ENCODE results near the gene PHF1.
A peak's percentile ranks its signal among the peaks of the same experiment; 100 is the strongest.

The PHF1 gene

DNA sequence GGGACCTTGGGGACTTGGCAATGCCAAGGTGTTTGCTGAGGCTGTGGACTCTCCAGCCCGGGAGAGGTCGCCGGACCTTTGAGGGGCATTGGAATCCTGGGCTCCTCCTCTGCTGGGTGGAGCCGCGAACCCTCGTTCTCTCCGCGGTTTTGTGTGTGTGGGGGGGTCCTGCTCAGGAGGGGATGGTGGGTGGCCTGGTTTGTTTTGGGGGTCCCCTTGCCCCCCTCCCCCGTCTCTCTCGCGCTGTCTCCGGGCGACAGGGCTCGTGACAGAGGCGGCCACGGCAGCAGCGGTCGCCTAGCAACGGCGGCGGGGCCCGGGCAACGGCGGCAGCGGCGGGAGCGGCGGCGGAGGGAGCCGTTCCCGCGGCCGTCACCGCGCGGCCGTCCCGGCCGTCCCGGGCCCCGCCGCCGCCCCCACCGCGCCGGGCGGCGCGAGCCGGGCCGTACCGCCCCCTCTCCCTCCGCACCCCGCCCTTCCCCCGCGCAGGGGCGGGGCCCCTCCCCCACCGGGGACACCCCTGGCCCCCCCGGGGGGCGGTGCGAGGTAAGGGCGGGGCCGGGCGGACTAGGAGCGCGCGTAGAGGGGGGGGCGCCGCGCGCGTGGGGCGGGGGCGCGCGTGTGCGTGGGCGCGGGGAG, 16.9 kb downstream of the PHF1 start:
- peak overlapping the region; percentile 47; the same call in 1 of the 2 replicates for H2AFZ ChIP-seq (ENCODE audit: low read depth)
- no peaks in the 10 kb centered on the region for H3K79me2 ChIP-seq (ENCODE audit: insufficient read depth, low read depth)
- H3K9ac ChIP-seq, result peak overlapping the region; percentile 60; the same call in 1 of the 2 replicates
- H3K36me3 ChIP-seq (ENCODE audit: insufficient read depth), result no peaks in the 10 kb centered on the region
- no peaks in the 10 kb centered on the region for H4K20me1 ChIP-seq (ENCODE audit: insufficient read depth)
- H3K4me2 ChIP-seq, result peak overlapping the region; percentile 76
- no peak overlapping the region for H3K27ac ChIP-seq
- peaks cover 45% of the 10 kb centered on the region for H3K4me1 ChIP-seq (ENCODE audit: low read depth, poor library complexity, severe bottlenecking)
- no peak overlapping the region for H3K4me3 ChIP-seq (IDR thresholded peaks at IDR 0.05; ENCODE audit: insufficient read depth, low read depth, low read length)
- H3K27me3 ChIP-seq (ENCODE audit: insufficient read depth, low read depth), result no peaks in the 10 kb centered on the region
- TF ChIP-seq, protein P1, sequence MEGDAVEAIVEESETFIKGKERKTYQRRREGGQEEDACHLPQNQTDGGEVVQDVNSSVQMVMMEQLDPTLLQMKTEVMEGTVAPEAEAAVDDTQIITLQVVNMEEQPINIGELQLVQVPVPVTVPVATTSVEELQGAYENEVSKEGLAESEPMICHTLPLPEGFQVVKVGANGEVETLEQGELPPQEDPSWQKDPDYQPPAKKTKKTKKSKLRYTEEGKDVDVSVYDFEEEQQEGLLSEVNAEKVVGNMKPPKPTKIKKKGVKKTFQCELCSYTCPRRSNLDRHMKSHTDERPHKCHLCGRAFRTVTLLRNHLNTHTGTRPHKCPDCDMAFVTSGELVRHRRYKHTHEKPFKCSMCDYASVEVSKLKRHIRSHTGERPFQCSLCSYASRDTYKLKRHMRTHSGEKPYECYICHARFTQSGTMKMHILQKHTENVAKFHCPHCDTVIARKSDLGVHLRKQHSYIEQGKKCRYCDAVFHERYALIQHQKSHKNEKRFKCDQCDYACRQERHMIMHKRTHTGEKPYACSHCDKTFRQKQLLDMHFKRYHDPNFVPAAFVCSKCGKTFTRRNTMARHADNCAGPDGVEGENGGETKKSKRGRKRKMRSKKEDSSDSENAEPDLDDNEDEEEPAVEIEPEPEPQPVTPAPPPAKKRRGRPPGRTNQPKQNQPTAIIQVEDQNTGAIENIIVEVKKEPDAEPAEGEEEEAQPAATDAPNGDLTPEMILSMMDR (conservative IDR thresholded peaks at IDR 0.05; ENCODE audit: low read depth, low read length), result 0 out of 2 replicates have a peak, but pooled peaks have one; percentile 6

DNA sequence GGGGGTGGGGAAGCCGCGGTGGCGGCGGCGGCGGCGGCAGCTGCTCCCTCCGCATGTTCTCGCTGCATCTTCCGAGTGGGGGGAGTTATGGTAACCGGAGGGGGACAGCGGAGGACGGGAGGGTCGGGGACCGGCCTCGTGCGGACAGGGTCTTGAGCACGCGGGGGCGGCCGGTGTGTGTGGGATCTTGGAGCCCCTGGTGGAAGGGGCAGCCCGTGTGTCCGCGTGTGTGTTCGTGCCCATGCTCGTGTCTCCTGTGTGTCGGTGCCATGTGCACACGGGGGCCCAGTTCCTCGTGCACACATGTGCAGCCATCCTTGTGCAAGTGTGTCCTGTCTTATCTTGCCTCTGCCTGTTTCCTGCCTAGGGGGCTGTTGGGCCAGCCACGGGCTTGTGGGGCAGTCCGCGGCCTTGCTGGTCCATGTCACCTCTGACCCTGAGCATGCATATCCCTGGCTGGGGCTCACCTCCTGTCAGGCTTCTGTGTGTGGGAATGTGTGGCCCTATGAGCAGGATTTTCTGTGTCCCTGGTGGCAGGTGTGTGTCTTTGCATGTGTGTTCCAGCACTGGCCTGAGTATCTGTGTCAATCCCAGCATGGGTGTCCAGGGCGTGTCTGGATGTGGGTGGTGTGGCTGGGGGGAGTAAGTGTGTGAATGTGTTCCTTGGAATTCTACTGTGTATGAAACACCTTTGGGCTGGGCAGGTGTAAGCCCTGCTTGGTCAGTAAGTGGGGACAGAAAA, 17.6 kb downstream of the PHF1 start:
- H3K4me3 ChIP-seq (IDR thresholded peaks at IDR 0.05; ENCODE audit: insufficient read depth, low read depth, low read length), result no peak overlapping the region
- peak overlapping the region; percentile 8; the same call in 1 of the 2 replicates for H3K27ac ChIP-seq
- H2AFZ ChIP-seq (ENCODE audit: low read depth), result peak overlapping the region; percentile 67; the same call in 1 of the 2 replicates
- H3K27me3 ChIP-seq (ENCODE audit: insufficient read depth, low read depth), result no peaks in the 10 kb centered on the region
- TF ChIP-seq, protein P1 (conservative IDR thresholded peaks at IDR 0.05; ENCODE audit: low read depth, low read length), result peak; percentile 64
- peak overlapping the region; percentile 27 for H3K4me2 ChIP-seq
- peak overlapping the region; percentile 60; the same call in 1 of the 2 replicates for H3K9ac ChIP-seq
- H4K20me1 ChIP-seq (ENCODE audit: insufficient read depth), result no peaks in the 10 kb centered on the region
- H3K4me1 ChIP-seq (ENCODE audit: low read depth, poor library complexity, severe bottlenecking), result peaks cover 45% of the 10 kb centered on the region
- H3K36me3 ChIP-seq (ENCODE audit: insufficient read depth), result no peaks in the 10 kb centered on the region
- no peaks in the 10 kb centered on the region for H3K79me2 ChIP-seq (ENCODE audit: insufficient read depth, low read depth)

DNA sequence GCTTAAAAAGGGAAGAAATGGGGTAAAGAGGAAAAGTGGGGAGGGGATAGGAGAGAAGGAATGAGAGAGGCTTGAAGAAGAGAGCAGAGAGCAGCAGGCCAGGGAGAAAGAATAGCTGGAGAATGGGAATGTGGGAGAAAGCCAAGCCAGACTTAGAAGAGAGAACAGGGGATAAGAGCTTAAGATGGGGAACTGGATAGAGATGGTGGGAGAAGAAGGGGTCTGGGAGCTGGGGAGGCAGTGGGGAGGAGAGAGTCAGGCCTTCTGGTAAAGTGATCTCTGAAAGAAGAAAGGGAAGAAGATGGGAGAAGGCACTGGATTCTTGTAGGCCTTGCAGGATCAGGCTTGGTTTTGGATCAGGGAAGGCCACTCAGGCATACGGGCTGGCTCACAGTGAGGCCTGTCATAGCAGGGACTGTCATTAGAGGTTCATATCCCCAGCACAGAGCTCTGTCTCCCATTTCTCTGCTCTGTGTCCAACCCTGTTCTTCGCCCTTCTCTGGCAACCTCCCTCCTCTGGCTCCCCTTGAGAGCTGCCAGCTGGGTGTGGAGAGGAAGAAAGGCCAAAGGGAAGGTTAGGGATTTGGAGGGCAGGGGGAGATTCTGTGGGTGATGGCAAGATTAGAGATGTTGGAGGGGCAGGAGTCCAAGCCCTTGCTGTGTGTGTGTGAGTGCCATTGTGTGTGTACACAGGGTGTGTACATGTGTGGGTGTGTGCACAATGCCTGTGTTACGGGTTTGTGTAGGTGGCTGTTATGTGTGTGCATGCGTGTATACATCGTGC, 18.3 kb downstream of the PHF1 start:
- Histone ChIP-seq H3K27me3 (ENCODE audit: insufficient read depth, low read depth) (no peaks in the 10 kb centered on the region), H3K4me1 (ENCODE audit: low read depth, poor library complexity, severe bottlenecking) (peaks cover 41% of the 10 kb centered on the region), H3K4me2 (peak overlapping the region; percentile 27; the same call in 1 of the 2 replicates), H3K9ac (peak overlapping the region; percentile 60; the same call in 1 of the 2 replicates), H3K4me3 (IDR thresholded peaks at IDR 0.05; ENCODE audit: insufficient read depth, low read depth, low read length) (no peak overlapping the region), H3K79me2 (ENCODE audit: insufficient read depth, low read depth) (no peaks in the 10 kb centered on the region), H2AFZ (ENCODE audit: low read depth) (no peak overlapping the region), H3K27ac (no peak overlapping the region), H4K20me1 (ENCODE audit: insufficient read depth) (no peaks in the 10 kb centered on the region), H3K36me3 (ENCODE audit: insufficient read depth) (no peaks in the 10 kb centered on the region)
- TF ChIP-seq, protein P1 (conservative IDR thresholded peaks at IDR 0.05; ENCODE audit: low read depth, low read length), result no peak

DNA sequence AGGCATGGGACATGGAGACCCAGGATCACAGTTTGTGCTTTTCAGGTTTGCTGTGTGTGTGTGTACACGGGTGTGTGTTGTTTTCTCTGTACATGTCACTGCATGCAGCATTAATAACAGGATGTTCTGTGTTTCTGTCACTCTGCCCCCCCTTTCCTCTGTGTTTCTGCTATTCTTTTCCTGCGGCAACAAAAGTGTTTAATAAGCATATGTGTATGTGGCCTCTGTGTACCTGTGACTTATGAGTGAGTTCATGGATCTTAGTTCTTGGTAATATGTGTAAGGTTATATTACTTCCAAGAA, 18.9 kb downstream of the PHF1 start:
- H4K20me1 ChIP-seq (ENCODE audit: insufficient read depth), result no peaks in the 10 kb centered on the region
- H3K4me2 ChIP-seq, result peak overlapping the region; percentile 11; the same call in 1 of the 2 replicates
- TF ChIP-seq, protein P1 (conservative IDR thresholded peaks at IDR 0.05; ENCODE audit: low read depth, low read length), result no peak
- H3K27ac ChIP-seq, result no peak overlapping the region
- H3K9ac ChIP-seq, result no peak overlapping the region
- no peaks in the 10 kb centered on the region for H3K79me2 ChIP-seq (ENCODE audit: insufficient read depth, low read depth)
- no peak overlapping the region for H3K4me3 ChIP-seq (IDR thresholded peaks at IDR 0.05; ENCODE audit: insufficient read depth, low read depth, low read length)
- H3K4me1 ChIP-seq (ENCODE audit: low read depth, poor library complexity, severe bottlenecking), result peaks cover 36% of the 10 kb centered on the region
- H3K27me3 ChIP-seq (ENCODE audit: insufficient read depth, low read depth), result no peaks in the 10 kb centered on the region
- no peak overlapping the region for H2AFZ ChIP-seq (ENCODE audit: low read depth)
- H3K36me3 ChIP-seq (ENCODE audit: insufficient read depth), result no peaks in the 10 kb centered on the region

Data from KMS-11 (cell line).